Ovary (tissue), 9 donors: Measurements from ENCODE around the gene USP4. TPM values are rescaled to one million over a fixed set of nuclear protein-coding genes. Genes with fewer than 3 reads are reported as not detected.

Source experiments
- DNase-seq, 5 donors: peaks; one replicate each; pipeline ENCODE4 v3.0.0-alpha.2; 2019 to 2020
- H3K27ac ChIP-seq, 2 donors: fragments of 200-600 bp; one replicate each; pipeline versions ENCODE4 v1.5.1 to v1.8.0; 2019 to 2022
- H3K27me3 ChIP-seq: fragments of 200-600 bp; one replicate; pipeline ENCODE4 v1.8.0; 2022
- H3K36me3 ChIP-seq: fragments of 200-600 bp; sonication (generic); one replicate; pipeline ENCODE4 v1.5.1; 2019
- H3K4me1 ChIP-seq: one replicate; pipeline ENCODE4 v1.8.1; 2013; ENCODE audit warnings: mild to moderate bottlenecking, moderate library complexity; ENCODE audit not compliant: insufficient read depth
- H3K4me3 ChIP-seq: fragments of 200-600 bp; sonication (generic); one replicate; pipeline ENCODE4 v1.5.1; 2017
- H3K9me3 ChIP-seq, 2 donors: fragments of 200-600 bp in 1 of 2; sonication (generic) in 1 of 2; one replicate each; pipeline versions ENCODE4 v1.5.1 to v1.8.1; 2013 to 2019; ENCODE audit warnings: mild to moderate bottlenecking in 1 of 2, moderate library complexity in 1 of 2
- EP300 ChIP-seq: sonication (generic); formaldehyde crosslinking; IDR thresholded peaks from one replicate; pipeline ENCODE4 v1.6.1; 2017; ENCODE audit warnings: antibody characterized with exemption
- POLR2A ChIP-seq: fragments of 450-650 bp; IDR thresholded peaks from one replicate; pipeline ENCODE4 v1.6.1; 2017; ENCODE audit warnings: antibody characterized with exemption, mild to moderate bottlenecking, moderate library complexity
- WGBS, 3 donors: extraction: QIAGEN DNeasy Blood & Tissue Kit in 1 of 3; methylation state at CpG; one replicate each; pipeline versions ENCODE4 v1.1.5 to v1.1.7; 2013 to 2017; 5-methylcytosine and 5-hydroxymethylcytosine counted together
- intact Hi-C, 4 donors: fragments of 100-400 bp; cut with DNase I; formaldehyde crosslinking; loops; one replicate each; pipeline versions ENCODE4 v1.11.0 to v1.15.1; 2022 to 2023
- polyA plus RNA-seq, 2 donors: library from polyadenylated mRNA; stranded (reverse); fragments of 200-250 nt in 1 of 2; fragments of 350-450 nt in 1 of 2; fragmentation: Illumina TruSeq in 1 of 2; extraction: RNeasy Lipid Tissue Mini Kit (QIAGEN cat#74804) in 1 of 2; gene quantifications; one replicate each; pipeline ENCODE4 v1.2.3, GENCODE V29; 2013 to 2014
- total RNA-seq, 7 donors: library from RNA; depleted of rRNA in 2 of 7; stranded (reverse); fragments of >200 nt in 2 of 7; fragmentation: NEBNext Ultra II Directional in 3 of 7; extraction: Animal tissue kit (Norgen Biotek cat#: 25700) in 3 of 7; gene quantifications; one replicate each; pipeline versions ENCODE4 v1.1.0 to v1.2.4, GENCODE V29; 2016 to 2023
- TF ChIP-seq, protein P1 (sequence below), 3 donors: fragments of 450-650 bp in 2 of 3; fragments of 200-600 bp in 1 of 3; IDR thresholded peaks; one replicate each; pipeline versions ENCODE4 v1.5.1 to v1.8.0; 2016 to 2022; ENCODE audit warnings: antibody characterized with exemption in 3 of 3, mild to moderate bottlenecking in 1 of 3
- donor health status: DM: no; HTN: no; CAD: no; lungs with moderate emphysema.
- donor health status: DM: no; HTN: no; CAD: no.
- donor health status: Bipolar disorder and iron deficiency.
- donor health status: DM: yes; HTN: yes; CAD: no.
- donor health status: DM: no; HTN: no; CAD: no.
- donor health status: DM: yes; HTN: yes; CAD: no.

The USP4 gene
- total and polyA plus RNA-seq, 9 donors, result 12.5 to 76.5 (median 52.5) TPM

GRCh38 chr3:49265661-49266386 is 74.0 kb downstream of the USP4 start:
- peak in 3 of 5 donors; percentile 40 to 55 (median 42) for DNase-seq
- no peaks in the 10 kb centered on the region for H3K36me3 ChIP-seq
- H3K9me3 ChIP-seq, result no peaks in the 10 kb centered on the region
- H3K27ac ChIP-seq, result peak overlapping the region; percentile 15 to 79
- intact Hi-C loops, result no loop called here
- WGBS, 3 donors, result 45 to 60% (median 53%) methylated on average over 10 of the region's 10 CpGs
- TF ChIP-seq POLR2A, result no peak
- TF ChIP-seq EP300, result no peak
- TF ChIP-seq, protein P1, sequence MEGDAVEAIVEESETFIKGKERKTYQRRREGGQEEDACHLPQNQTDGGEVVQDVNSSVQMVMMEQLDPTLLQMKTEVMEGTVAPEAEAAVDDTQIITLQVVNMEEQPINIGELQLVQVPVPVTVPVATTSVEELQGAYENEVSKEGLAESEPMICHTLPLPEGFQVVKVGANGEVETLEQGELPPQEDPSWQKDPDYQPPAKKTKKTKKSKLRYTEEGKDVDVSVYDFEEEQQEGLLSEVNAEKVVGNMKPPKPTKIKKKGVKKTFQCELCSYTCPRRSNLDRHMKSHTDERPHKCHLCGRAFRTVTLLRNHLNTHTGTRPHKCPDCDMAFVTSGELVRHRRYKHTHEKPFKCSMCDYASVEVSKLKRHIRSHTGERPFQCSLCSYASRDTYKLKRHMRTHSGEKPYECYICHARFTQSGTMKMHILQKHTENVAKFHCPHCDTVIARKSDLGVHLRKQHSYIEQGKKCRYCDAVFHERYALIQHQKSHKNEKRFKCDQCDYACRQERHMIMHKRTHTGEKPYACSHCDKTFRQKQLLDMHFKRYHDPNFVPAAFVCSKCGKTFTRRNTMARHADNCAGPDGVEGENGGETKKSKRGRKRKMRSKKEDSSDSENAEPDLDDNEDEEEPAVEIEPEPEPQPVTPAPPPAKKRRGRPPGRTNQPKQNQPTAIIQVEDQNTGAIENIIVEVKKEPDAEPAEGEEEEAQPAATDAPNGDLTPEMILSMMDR (IDR thresholded peaks at IDR 0.05), result no peak
- H3K27me3 ChIP-seq, result no peaks in the 10 kb centered on the region
- peaks cover 16% of the 10 kb centered on the region for H3K4me1 ChIP-seq
- H3K4me3 ChIP-seq, result no peak overlapping the region

DNA sequence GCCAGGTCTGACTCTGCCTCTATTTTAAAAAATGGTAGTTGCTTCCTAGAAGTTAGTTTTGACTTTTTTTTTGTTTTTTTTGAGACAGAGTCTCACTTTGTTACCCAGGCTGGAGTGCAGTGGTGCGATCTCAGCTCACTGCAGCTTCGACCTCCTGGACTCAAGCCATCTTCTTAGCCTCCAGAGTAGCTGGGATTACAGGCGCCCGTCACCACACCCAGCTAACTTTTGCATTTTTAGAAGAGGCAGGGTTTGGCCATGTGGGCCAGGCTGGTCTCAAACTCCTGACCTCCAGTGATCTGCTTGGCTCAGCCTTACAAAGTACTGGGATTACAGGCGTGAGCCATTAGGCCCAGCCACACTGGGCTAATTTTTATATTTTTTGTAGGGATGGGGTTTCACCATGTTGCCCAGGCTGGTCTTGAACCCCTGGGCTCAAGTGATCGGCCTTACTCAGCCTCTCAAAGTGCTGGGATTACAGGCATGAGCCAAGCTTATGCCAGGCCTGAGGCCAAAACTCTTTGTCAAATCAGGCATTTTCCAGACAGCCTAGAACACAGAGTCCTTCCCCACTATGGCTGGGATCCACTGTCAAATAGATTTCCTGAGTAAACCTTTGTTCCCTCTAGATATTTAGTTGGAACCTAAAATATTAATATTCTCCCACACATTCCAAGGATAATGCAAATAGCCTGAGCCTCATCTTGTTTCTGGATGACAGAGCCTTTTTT is 76.5 kb downstream of the USP4 start:
- peak in 2 of 5 donors; percentile 45 to 50 for DNase-seq
- Histone ChIP-seq H3K9me3 (no peaks in the 10 kb centered on the region), H3K4me3 (no peak overlapping the region), H3K4me1 (peaks cover 12% of the 10 kb centered on the region), H3K27ac (no peak overlapping the region), H3K36me3 (no peaks in the 10 kb centered on the region), H3K27me3 (no peaks in the 10 kb centered on the region)
- 75 to 81% (median 75%) methylated on average over 6 of the region's 6 CpGs for whole genome bisulfite sequencing, 3 donors
- TF ChIP-seq, protein P1 (IDR thresholded peaks at IDR 0.05), result no peak
- TF ChIP-seq POLR2A (no peak), EP300 (no peak)
- intact Hi-C loops, result no loop called here

DNA sequence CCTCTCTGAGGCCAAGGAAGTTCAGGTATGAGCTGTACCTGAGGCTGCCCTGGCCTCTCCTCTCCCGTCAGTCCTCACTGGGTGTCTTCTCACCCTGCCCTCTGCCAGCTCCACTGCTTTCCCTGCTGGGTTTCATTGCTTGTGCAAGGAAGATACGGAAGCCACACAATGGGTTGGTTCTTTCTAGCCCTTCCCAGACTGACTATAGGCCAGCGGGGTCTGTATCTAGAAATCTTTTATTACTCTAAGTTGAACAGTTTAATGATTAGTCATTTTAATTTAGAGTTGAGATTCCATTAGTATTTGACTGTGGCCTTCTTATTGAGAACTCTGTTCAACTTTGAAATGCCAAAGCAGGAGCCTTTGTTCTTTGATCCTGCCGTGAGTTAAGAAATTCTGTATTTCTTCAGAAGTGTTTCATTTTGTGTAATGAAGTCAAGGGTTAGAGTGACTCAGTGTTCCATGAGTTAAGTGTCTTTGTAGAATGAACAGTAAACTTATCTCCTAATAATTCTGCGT is 79.0 kb downstream of the USP4 start:
- TF ChIP-seq, protein P1 (IDR thresholded peaks at IDR 0.05), result no peak
- no peak for TF ChIP-seq POLR2A
- TF ChIP-seq EP300, result no peak
- intact Hi-C loops, result no loop called here
- no peak overlapping the region for H3K27ac ChIP-seq

GRCh38 chr3:49257187-49257586 is 82.7 kb downstream of the USP4 start:
- intact Hi-C loops, result no loop called here
- no peaks in the 10 kb centered on the region for H3K36me3 ChIP-seq
- no peak overlapping the region for H3K4me3 ChIP-seq
- no peaks in the 10 kb centered on the region for H3K4me1 ChIP-seq
- no peaks in the 10 kb centered on the region for H3K27me3 ChIP-seq
- no peak for TF ChIP-seq POLR2A
- TF ChIP-seq, protein P1 (IDR thresholded peaks at IDR 0.05), result no peak
- TF ChIP-seq EP300, result no peak
- H3K27ac ChIP-seq, result peak overlapping the region in 1 of 2 donors; percentile 55
- WGBS, 3 donors, result 43 to 50% (median 46%) methylated on average over 3 of the region's 3 CpGs
- no peaks in the 10 kb centered on the region for H3K9me3 ChIP-seq
- no peak for DNase-seq

More for the DNA sequence above, 79.0 kb downstream of the USP4 start:
- H3K4me3 ChIP-seq, result no peak overlapping the region
- no peaks in the 10 kb centered on the region for H3K27me3 ChIP-seq
- peak in 2 of 5 donors; percentile 17 to 28 for DNase-seq
- no peaks in the 10 kb centered on the region for H3K36me3 ChIP-seq
- H3K9me3 ChIP-seq, result no peaks in the 10 kb centered on the region
- 77 to 85% (median 84%) methylated on average over 5 of the region's 5 CpGs for WGBS, 3 donors
- H3K4me1 ChIP-seq, result peaks cover 1% of the 10 kb centered on the region
